Stimulated activated CD8-positive, alpha-beta memory T cell treated with anti-CD3 and anti-CD28 coated beads, Interleukin-7, amount 100 ng/mL, for 1 hour (primary cell): ENCODE data around the gene SNRNP25.
"Not testable (repeated sequence)": the region's sequence is repeated elsewhere in the genome, so short reads cannot be mapped to it uniquely, and the experiment has no call there.

Experiments used
- DNase-seq, 2 donors: peaks; one replicate each; pipeline ENCODE4 v3.0.0-alpha.2; 2020; ENCODE audit warnings: low read depth in 2 of 2

SNRNP25 gene

DNA sequence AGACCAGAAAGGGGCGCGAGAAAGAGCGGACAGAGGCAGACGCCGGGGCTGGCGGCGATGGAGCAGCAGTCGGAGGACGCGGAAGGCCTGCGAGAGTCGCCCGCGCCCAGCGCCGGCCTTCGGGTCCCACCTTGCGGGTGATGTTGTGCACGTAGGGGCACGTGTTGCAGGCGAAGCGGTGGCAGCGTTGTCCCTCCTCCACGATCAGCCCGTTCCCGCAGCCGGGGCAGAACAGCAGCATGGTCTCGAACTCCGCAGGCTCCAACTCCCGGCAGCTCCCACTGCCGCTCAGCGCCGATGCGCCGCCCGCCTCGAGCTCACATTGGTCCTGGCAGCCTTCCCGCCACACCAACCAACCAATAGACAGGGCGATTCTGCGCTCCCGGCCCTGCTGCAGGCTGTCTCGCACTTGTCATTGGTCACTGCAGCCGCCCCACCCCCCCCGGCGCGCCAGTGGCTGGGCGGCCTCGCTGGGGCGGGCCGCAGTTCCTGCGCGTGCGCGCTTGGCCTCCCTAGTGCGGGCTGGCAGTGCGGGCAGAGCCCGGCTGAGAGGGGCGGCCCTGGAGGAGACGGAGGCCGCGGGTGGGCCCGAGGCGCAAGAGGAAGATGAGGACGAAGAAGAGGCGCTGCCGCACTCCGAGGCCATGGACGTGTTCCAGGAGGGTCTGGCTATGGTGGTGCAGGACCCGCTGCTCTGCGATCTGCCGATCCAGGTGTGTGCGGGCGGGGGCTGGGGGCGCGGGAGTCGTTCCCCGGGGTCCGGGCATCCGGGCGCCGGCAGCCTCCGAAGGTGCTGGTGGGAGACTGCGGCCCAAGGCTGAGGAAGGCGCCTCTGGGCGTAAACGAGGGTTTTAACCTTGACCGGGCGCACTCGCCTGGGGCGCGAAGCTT, at the start of gene SNRNP25, which contains the start of gene POLR3K:
TSS of gene SNRNP25 (plus strand) at position 483 of the 891 bp plus-strand sequence. CDS start at position 672, 189 bp downstream.
TSS of gene POLR3K (minus strand) at position 263 of the 891 bp plus-strand sequence. CDS start at position 241, 22 bp downstream.
- DNase-seq: peak; percentile 90 to 94

DNA sequence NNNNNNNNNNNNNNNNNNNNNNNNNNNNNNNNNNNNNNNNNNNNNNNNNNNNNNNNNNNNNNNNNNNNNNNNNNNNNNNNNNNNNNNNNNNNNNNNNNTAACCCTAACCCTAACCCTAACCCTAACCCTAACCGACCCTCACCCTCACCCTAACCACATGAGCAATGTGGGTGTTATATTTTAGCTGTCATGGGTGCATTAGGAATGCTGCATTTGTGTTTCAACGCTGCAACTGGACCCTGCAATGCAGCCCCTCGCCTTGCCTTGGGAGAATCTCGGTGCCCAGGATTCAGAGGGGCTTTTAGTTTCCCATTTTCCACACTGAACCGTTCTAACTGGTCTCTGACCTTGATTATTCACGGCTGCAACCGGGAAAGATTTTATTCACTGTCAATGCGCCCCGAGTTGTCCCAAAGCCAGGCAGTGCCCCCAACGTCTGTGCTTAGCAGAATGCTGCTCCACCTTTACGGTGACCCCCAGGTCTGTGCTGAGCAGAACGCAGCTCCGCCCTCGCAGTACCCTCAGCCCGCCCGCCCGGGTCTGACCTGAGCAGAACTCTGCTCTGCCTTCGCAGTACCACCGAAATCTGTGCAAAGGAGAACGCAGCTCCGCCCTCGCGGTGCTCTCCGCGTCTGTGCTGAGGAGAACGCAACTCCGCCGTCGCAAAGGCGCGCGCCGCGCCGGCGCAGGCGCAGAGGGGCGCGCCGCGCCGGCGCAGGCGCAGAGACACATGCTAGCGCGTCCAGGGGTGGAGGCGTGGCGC, 43.5 kb upstream of the SNRNP25 start:
- DNase-seq: no peak

DNA sequence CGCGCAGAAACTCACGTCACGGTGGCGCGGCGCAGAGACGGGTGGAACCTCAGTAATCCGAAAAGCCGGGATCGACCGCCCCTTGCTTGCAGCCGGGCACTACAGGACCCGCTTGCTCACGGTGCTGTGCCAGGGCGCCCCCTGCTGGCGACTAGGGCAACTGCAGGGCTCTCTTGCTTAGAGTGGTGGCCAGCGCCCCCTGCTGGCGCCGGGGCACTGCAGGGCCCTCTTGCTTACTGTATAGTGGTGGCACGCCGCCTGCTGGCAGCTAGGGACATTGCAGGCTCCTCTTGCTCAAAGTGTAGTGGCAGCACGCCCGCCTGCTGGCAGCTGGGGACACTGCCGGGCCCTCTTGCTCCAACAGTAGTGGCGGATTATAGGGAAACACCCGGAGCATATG, 42.9 kb upstream of the SNRNP25 start:
- peak; percentile 66 to 71 for DNase-seq

DNA sequence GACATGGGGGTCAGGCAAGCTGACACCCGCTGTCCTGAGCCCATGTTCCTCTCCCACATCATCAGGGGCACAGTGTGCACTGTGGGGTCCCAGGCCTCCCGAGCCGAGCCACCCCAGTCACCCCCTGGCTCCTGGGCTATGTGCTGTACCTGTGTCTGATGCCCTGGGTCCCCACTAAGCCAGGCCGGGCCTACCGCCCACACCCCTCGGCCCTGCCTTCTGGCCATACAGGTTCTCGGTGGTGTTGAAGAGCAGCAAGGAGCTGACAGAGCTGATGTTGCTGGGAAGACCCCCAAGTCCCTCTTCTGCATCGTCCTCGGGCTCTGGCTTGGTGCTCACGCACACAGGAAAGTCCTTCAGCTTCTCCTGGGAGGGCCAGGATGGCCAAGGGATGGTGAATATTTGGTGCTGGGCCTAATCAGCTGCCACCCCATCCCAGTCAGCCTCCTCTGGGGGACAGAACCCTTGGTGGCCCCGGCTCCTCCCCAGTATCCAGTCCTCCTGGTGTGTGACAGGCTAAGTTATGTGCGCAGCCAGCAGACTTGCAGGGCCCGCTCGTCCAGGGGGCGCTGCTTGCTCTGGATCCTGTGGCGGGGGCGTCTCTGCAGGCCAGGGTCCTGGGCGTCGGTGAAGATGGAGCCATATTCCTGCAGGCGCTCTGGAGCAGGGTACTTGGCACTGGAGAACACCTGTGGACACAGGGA, 36.4 kb upstream of the SNRNP25 start:
- DNase-seq: not testable (repeated sequence)

DNA sequence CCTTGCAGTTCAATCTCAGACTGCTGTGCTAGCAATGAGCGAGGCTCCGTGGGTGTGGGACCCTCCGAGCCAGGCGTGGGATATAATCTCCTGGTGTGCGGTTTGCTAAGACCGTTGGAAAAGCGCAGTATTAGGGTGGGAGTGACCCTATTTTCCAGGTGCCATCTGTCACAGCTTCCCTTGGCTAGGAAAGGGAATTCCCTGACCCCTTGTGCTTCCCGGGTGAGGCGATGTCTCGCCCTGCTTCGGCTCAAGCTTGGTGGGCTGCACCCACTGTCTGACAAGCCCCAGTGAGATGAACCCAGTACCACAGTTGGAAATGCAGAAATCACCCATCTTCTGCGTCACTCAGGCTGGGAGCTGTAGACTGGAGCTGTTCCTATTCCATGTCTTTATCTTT, 32.7 kb upstream of the SNRNP25 start:
- DNase-seq: not testable (repeated sequence)

DNA sequence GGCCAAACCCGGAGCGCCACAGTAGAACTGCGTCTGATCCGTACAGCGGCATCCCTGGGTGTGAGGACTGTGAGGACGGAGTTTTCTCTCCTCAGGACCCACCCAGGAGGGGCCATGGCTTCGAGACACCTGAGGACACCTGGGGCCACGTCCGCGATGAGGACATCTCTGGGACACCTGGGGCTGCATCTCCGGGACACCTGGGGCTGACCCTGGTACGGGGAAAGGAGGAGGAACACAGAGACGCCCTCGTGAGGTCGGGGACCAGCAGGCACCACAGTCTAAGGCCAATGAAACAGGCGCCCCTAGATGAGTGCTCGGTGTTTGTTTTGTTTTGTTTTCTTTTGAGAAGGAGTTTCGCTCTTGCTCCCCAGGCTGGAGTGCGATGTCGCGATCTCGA, 29.5 kb upstream of the SNRNP25 start:
- DNase-seq: not testable (repeated sequence)

DNA sequence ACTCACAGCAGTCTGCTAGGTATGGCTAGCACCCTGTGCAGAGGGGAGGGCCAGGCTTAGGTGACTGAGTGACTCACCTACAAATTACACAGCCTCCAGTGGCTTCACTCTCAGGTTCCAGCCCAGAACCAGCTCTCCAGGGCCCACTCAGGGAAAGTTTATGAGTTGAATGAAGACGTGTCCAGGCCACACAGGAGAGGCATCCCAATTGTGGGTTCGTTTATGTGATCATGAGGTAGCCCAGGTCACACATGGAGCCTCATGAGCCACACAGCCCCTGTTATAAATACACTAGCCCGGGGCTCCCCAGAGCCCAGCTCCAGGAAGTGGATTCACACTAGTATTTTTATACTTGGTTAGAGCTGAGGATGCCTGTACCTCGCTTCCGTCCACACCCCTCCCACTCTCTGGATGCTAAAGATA, 27.7 kb upstream of the SNRNP25 start:
- DNase-seq: not testable (repeated sequence)

DNA sequence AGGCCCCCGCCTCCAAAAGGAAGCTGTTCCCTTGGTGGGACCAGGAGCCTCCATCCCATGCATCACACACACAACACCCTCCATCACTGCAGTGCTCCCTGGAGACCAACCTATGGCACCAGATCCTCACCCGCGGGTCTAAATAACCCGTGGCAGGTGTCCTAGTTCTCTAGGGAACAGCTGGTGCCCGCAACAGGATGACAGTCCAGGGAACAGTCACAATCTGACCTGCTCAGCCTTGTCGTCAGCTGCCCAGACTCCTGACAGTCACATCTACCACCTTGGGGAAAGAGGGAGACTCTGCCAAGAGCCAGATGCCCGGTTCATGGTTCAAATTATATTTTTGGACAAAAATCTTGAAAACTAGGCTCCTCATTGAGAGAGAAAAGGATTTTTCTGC, 23.0 kb upstream of the SNRNP25 start:
- DNase-seq: not testable (repeated sequence)

DNA sequence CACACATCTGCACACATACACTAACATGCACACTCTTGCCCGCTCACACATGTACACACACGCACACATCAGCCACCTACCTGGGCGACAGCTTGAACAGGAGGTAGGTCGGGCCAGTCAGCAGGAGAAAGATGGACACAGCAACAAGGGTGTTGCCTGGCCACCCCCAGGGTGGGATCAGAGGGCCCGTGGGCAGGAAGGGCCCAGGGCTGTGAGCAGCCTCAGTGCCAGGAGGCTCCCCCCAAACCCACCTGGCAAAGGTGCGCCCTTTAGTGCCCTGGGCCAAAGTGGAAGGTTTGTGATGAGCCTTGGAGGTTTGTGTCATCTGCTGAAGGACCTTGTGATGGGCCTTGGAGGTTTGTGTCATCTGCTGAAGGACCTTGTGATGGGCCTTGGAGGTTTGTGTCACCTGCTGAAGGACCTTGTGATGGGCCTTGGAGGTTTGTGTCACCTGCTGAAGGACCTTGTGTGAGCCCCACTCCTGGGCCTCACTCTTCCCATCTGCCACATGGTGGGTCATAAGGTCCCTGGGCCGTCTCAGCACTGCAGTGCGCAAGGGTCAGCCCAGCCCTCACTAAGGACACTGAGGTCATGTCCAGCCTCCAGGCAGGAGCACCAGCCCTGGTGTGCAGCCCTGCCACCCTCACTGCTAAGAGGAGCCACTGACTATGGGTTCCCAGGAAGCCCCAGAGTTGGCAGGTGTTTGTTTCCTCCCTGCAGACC, 20.3 kb upstream of the SNRNP25 start:
- not testable (repeated sequence) for DNase-seq

DNA sequence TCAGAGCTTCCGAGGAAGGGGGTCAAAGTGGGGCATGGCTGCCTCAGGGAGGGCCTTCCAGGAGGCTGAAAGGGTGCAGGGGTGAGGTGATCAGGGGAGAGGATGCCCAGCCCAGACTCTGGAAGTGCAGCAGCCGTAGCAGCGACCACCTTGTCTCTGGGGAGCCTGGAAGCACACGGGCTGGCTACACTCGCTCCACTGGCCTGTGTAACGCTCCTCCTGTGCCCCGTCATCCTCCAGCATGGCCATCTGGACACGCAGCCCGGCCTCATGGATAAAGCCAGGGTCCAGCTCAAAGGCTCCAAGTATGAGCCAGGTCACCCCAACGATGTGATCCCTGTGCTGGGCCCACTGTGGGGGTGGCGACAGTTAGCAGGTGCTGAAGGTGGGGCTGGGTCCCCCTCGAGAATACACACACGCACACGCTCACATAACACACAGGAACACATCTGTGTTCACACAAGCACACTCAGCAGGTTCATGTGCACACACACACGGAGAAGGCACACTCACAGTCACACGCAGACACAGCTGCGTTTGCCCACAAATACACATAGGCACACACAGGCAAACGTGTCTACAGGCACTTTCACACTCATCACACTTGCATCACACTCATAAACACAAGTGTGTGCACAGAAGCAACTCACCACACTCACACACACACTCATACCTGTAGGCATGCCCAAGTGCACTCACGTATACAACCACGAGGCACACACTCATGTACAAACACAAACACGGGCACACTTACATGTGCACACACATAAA, 19.6 kb upstream of the SNRNP25 start:
- DNase-seq: no peak

DNA sequence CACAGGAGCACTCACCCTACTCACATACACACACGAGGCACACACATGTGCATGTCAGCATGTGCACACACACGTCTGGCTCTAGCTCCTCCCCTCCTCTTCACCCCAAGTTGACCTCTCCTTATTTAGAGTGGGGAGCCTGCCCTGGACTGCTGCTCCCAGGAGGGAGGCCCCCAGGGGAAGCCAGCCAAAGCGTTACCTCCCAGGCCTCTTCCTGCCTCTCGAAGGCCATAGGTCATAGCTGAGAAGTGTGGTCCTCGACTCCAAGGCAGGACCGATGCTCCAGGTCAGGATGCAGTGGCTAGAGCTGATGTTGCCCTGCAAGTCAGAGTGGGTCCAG, 19.0 kb upstream of the SNRNP25 start:
- no peak for DNase-seq

DNA sequence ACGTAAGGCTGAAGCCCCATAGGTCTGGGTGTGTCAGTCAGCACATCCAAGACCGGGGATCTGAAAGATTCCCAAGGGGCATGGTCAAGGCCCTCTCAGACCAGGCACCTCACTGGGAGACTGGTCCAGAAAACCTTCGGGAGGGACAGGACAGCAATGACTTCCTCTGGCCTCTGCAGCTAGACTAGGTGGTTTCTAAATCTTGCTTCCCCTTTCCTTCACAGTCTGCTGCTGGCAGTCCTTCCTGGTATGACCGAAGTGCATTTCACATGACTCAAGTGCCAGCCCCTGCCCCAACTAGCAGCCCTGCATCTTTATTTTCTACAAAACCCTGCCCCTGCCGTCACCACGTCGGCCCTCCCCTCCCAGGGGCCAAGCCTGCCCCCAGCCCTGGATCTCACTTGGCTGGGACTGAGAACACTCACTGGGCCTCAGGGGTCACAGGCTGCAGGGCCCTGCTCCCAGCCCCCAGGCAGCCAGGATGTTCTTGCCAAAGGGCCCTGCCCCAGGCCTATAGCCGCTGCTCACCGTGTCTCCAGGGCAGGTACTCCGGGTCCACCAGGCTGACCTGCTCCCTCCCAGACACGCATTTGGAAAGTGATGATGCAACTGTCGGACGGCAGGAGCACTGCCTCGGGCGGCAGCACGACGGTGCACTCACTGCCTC, 18.5 kb upstream of the SNRNP25 start:
- DNase-seq: no peak

DNA sequence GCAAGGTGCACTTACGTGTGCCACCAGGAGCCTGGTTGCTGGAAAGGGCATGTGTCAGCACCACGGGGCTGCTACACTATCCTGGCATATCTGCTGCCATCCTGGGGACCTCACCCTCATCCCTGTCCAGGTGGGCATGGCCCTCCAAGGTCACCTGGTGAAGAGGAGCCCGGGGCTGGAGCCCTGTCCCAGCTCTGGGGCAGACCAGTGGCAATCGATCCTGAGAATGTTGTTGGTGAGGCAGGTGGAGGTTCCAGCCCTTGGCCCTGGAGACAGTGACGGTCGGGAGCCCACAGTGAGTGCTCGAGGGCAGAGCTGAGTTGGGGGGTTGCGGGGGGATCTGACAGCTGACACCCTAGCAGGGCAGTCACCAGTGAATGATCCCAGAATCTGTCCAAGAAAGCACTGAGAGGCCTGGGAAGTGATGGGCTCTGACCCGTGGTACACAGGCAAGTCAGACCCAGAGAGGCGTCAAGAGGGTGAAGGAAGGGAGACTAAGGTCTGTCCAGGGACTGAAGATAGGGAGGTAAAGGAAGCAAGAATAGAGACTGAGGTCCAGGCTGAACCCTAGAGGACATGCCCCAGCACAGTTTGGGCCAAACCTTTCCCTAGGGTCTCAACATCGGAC, 17.8 kb upstream of the SNRNP25 start:
- DNase-seq: no peak

DNA sequence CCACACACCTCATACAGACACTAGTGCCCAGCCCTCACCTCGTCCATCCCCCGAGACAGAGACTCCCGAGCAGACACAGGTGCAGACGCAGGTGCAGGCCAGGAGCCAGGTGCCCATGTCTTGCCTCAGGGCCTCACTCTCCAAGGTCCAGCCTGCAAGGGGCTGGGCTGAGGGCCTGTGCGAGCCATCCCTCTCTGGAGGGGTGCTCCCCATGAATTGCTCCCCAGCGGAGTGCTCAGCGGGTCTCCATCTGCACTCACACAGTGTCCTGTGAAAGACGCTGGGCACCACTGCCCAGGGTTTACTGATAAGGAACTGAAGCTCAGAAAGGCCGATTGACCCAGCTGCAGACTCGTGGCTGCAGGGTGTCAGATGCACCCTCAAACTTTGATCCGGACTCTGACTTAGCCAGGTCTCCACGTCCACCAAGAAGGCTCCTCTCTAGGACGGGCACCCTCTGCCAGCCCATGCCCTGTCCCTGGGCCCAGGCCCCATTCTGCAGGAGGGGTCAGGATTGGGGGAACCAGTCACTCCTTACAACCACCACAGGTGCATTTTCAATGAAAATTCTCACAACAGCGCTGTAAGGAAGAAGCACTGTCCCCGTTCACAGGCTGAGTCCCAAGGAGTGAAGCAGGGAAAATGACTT, 17.2 kb upstream of the SNRNP25 start:
- DNase-seq: no peak

DNA sequence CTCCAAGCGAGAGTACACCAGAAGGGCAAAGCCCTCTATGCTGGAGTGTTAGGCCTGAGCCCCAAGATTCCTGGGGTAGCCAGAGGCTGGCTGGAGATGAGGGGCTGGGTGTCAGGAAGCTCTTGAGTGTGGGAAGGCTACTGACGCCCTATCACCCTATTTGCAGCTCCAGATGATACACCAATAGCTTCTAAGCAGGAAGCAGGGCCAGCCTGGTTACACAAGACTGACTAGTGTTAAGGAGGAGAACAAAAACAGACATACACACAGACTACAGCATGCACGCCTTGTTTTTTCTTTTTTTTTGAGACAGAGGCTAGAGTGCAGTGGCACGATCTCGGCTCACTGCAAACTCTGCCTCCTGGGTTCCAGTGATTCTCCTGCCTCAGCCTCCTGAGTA, 16.1 kb upstream of the SNRNP25 start:
- no peak for DNase-seq

DNA sequence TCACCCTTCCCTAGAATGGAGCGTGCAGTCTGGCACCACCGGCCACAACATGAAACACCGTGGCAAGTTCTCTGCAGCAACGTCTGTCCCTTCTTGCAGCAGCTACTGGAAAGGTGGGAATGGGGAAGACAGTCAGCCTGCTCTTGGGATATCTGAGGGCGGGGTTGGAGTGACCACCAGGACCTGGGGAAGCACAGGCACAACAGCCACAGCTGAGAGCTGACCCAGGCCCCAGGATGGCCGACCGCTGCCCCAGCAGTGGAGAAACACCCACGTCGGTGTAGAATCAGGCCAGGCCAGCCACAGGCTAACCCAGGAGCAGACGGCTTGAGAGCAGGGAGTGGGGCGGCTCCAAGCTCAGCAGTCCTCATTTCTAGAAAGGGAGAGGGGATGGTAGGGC, 15.4 kb upstream of the SNRNP25 start:
- DNase-seq: not testable (repeated sequence)

DNA sequence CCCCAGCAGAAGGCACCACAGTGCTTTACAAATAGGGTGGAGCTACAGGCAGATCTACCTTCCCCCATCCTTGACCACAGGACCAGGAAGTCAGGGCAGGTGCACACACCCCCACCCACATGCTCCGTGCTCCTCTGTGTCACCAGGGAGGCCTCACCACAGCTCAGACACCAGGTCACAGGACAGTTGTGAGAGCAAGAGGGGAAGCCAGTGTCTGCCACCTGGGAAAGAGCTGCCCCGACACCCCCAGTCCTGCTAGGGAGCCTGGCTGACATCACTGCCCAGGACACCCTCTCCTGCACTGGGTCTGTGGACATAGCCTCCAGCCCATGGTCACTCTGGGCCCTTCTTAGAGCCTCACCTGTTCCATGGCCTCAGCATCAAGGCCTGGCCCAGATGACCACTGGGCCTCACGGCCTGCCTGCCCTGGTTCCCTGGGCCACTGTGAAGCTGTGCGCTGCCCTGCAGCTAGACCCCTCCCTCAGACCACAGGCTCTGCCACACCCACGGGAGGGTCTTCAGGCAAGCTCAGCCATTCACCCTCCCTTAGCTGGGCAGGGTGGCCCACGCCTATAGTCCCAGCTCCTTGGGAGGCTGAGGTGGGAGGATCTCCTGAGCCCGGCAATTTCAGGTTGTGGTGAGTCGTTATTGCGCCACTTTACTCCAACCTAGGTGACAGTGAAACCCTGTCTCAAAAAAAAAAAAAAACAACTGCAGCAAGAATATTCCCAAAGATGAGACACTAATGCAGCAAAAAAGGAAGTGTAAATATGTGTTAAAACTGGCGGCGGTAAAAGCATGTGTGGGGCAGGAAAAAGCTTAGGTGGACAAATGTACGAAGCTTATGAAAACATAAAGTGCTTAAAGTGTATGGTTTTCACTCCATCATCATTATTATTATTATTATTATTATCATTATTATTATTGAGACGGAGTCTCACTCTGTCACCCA, 14.4 kb upstream of the SNRNP25 start:
- peak in 1 of 2 donors; percentile 15 for DNase-seq
